ENCODE data around the gene SMCR8. TPM values are rescaled to one million over a fixed set of nuclear protein-coding genes. Genes with fewer than 3 reads are reported as not detected.

The SMCR8 gene
- total and polyA plus RNA-seq, 2 of the 13 experiments (the other 11 are each of a cell fraction or from before 2014, with no cell fraction given) = 7.6 to 11.8 TPM

- TF ChIP-seq HHEX (CRISPR knock-in tag; IDR thresholded peaks at IDR 0.05) (no peak), GATAD2A (CRISPR knock-in tag; IDR thresholded peaks at IDR 0.05) (no peak), TBX3 (IDR thresholded peaks at IDR 0.05; ENCODE audit: borderline replicate concordance) (no peak), ZNF552 (CRISPR knock-in tag; IDR thresholded peaks at IDR 0.05; ENCODE audit: borderline replicate concordance) (0 out of 2 replicates have a peak, but pooled peaks have one; percentile 22), FOXK2 (IDR thresholded peaks at IDR 0.05) (no peak), ZNF556 (CRISPR knock-in tag; IDR thresholded peaks at IDR 0.05; ENCODE audit: borderline replicate concordance) (no peak), SKI (IDR thresholded peaks at IDR 0.05; ENCODE audit: partially characterized antibody) (no peak), XBP1 (CRISPR knock-in tag; IDR thresholded peaks at IDR 0.05) (no peak), THYN1 (CRISPR knock-in tag; IDR thresholded peaks at IDR 0.05; ENCODE audit: borderline replicate concordance, low read depth) (no peak), FOSL2 (CRISPR knock-in tag; IDR thresholded peaks at IDR 0.05) (no peak), MTA3 (CRISPR knock-in tag; IDR thresholded peaks at IDR 0.05) (no peak), NKX3-1 (CRISPR knock-in tag; IDR thresholded peaks at IDR 0.05) (peak; percentile 89; the same call in 1 of the 2 replicates), NPAS2 (CRISPR knock-in tag; IDR thresholded peaks at IDR 0.05; ENCODE audit: borderline replicate concordance) (no peak), HMG20B (CRISPR knock-in tag; conservative IDR thresholded peaks at IDR 0.05) (no peak), FOXK1 (CRISPR knock-in tag; IDR thresholded peaks at IDR 0.05; ENCODE audit: borderline replicate concordance, low read depth) (peak; percentile 45; the same call in 1 of the 2 replicates), NR0B2 (CRISPR knock-in tag; IDR thresholded peaks at IDR 0.05) (peak; percentile 66; the same call in 1 of the 2 replicates), EHMT2 (IDR thresholded peaks at IDR 0.05; ENCODE audit: borderline replicate concordance, low read depth, low read length) (no peak), ZNF678 (CRISPR knock-in tag; IDR thresholded peaks at IDR 0.05) (no peak), ZNF333 (CRISPR knock-in tag; IDR thresholded peaks at IDR 0.05; ENCODE audit: borderline replicate concordance) (no peak; the same call in 1 of the 2 replicates), FOXO1 (CRISPR knock-in tag; IDR thresholded peaks at IDR 0.05) (no peak), NFKBIZ (CRISPR knock-in tag; IDR thresholded peaks at IDR 0.05) (no peak), SRY (CRISPR knock-in tag; IDR thresholded peaks at IDR 0.05) (no peak), SRF (IDR thresholded peaks at IDR 0.05; ENCODE audit: low read depth, low read length) (peak; percentile 48; the same call in 1 of the 2 replicates), NFIB (CRISPR knock-in tag; IDR thresholded peaks at IDR 0.05; ENCODE audit: borderline replicate concordance) (no peak), NCOA5 (CRISPR knock-in tag; IDR thresholded peaks at IDR 0.05) (no peak), ZNF30 (CRISPR knock-in tag; IDR thresholded peaks at IDR 0.05) (no peak)
- TF ChIP-seq, protein P1, sequence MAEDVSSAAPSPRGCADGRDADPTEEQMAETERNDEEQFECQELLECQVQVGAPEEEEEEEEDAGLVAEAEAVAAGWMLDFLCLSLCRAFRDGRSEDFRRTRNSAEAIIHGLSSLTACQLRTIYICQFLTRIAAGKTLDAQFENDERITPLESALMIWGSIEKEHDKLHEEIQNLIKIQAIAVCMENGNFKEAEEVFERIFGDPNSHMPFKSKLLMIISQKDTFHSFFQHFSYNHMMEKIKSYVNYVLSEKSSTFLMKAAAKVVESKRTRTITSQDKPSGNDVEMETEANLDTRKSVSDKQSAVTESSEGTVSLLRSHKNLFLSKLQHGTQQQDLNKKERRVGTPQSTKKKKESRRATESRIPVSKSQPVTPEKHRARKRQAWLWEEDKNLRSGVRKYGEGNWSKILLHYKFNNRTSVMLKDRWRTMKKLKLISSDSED (CRISPR knock-in tag; IDR thresholded peaks at IDR 0.05) = no peak
- TF ChIP-seq, protein P2, sequence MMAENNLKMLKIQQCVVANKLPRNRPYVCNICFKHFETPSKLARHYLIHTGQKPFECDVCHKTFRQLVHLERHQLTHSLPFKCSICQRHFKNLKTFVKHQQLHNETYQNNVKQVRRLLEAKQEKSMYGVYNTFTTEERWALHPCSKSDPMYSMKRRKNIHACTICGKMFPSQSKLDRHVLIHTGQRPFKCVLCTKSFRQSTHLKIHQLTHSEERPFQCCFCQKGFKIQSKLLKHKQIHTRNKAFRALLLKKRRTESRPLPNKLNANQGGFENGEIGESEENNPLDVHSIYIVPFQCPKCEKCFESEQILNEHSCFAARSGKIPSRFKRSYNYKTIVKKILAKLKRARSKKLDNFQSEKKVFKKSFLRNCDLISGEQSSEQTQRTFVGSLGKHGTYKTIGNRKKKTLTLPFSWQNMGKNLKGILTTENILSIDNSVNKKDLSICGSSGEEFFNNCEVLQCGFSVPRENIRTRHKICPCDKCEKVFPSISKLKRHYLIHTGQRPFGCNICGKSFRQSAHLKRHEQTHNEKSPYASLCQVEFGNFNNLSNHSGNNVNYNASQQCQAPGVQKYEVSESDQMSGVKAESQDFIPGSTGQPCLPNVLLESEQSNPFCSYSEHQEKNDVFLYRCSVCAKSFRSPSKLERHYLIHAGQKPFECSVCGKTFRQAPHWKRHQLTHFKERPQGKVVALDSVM (CRISPR knock-in tag; IDR thresholded peaks at IDR 0.05) = no peak; the same call in 1 of the 2 replicates
Measured at GRCh38 chr17:18363101-18364049, 48.3 kb downstream of the SMCR8 start, which contains the start of gene SHMT1 (continued).
